Parathyroid adenoma (tissue), 2 donors: Measurements from ENCODE around the gene CAMK1D.

ENCODE experiments used
- H2AFZ ChIP-seq: fragments of 300-600 bp; sonication (generic); one replicate; pipeline ENCODE4 v1.7.0; 2017; ENCODE audit warnings: antibody characterized with exemption, mild to moderate bottlenecking
- H3K27ac ChIP-seq: fragments of 300-600 bp; sonication (generic); one replicate; pipeline ENCODE4 v1.7.0; 2017
- H3K27me3 ChIP-seq: fragments of 300-600 bp; sonication (generic); one replicate; pipeline ENCODE4 v1.7.0; 2017; ENCODE audit warnings: low read length; ENCODE audit not compliant: control insufficient read depth, insufficient read depth
- H3K36me3 ChIP-seq: fragments of 300-600 bp; sonication (generic); one replicate; pipeline ENCODE4 v1.7.0; 2017; ENCODE audit warnings: low read length; ENCODE audit not compliant: control insufficient read depth, insufficient read depth
- H3K4me1 ChIP-seq: fragments of 300-600 bp; sonication (generic); one replicate; pipeline ENCODE4 v1.7.0; 2017; ENCODE audit warnings: control low read depth
- H3K4me2 ChIP-seq: fragments of 300-600 bp; sonication (generic); one replicate; pipeline ENCODE4 v1.7.0; 2017; ENCODE audit warnings: low read length
- H3K4me3 ChIP-seq: fragments of 300-600 bp; sonication (generic); one replicate; pipeline ENCODE4 v1.7.0; 2017; ENCODE audit warnings: low read depth, low read length
- H3K79me2 ChIP-seq: fragments of 300-600 bp; sonication (generic); one replicate; pipeline ENCODE4 v1.7.0; 2017; ENCODE audit warnings: control low read depth
- H3K9ac ChIP-seq: fragments of 300-600 bp; sonication (generic); one replicate; pipeline ENCODE4 v1.7.0; 2017; ENCODE audit warnings: mild to moderate bottlenecking
- H3K9me3 ChIP-seq: fragments of 300-600 bp; sonication (generic); one replicate; pipeline ENCODE4 v1.7.0; 2017; ENCODE audit warnings: low read length; ENCODE audit not compliant: control insufficient read depth
- CTCF ChIP-seq: fragments of 300-600 bp; sonication (generic); IDR thresholded peaks from one replicate; pipeline ENCODE4 v1.7.0; 2017; ENCODE audit warnings: antibody characterized with exemption, mild to moderate bottlenecking
- donor health status: primary hyperparathyroidism.

Gene CAMK1D

GRCh38 chr10:12642036-12642435 is 292.7 kb downstream of the CAMK1D start:
- H3K27ac ChIP-seq: no peak overlapping the region
- no peaks in the 10 kb centered on the region for H3K79me2 ChIP-seq
- no peaks in the 10 kb centered on the region for H3K27me3 ChIP-seq
- H3K9me3 ChIP-seq: no peaks in the 10 kb centered on the region
- no peaks in the 10 kb centered on the region for H3K36me3 ChIP-seq
- no peak overlapping the region for H2AFZ ChIP-seq
- TF ChIP-seq CTCF: no peak
- no peak overlapping the region for H3K4me2 ChIP-seq
- H3K4me1 ChIP-seq: no peaks in the 10 kb centered on the region
- H3K4me3 ChIP-seq: no peak overlapping the region
- H3K9ac ChIP-seq: no peak overlapping the region

- Histone ChIP-seq H3K4me2 (no peak overlapping the region), H3K9me3 (no peaks in the 10 kb centered on the region), H3K9ac (no peak overlapping the region), H3K27ac (no peak overlapping the region), H3K79me2 (no peaks in the 10 kb centered on the region), H2AFZ (no peak overlapping the region), H3K4me1 (no peaks in the 10 kb centered on the region), H3K27me3 (no peaks in the 10 kb centered on the region), H3K4me3 (no peak overlapping the region), H3K36me3 (no peaks in the 10 kb centered on the region)
- no peak for TF ChIP-seq CTCF
Measured at GRCh38 chr10:12643279-12643678, 293.9 kb downstream of the CAMK1D start.

GRCh38 chr10:12644380-12645144 is 295.2 kb downstream of the CAMK1D start:
- H3K36me3 ChIP-seq: no peaks in the 10 kb centered on the region
- no peak overlapping the region for H3K9ac ChIP-seq
- H3K79me2 ChIP-seq: no peaks in the 10 kb centered on the region
- no peaks in the 10 kb centered on the region for H3K9me3 ChIP-seq
- H3K4me2 ChIP-seq: no peak overlapping the region
- H3K4me3 ChIP-seq: no peak overlapping the region
- no peaks in the 10 kb centered on the region for H3K4me1 ChIP-seq
- no peak overlapping the region for H2AFZ ChIP-seq
- no peaks in the 10 kb centered on the region for H3K27me3 ChIP-seq
- no peak overlapping the region for H3K27ac ChIP-seq
- TF ChIP-seq CTCF: no peak

- H3K4me3 ChIP-seq: no peak overlapping the region
- H3K9ac ChIP-seq: no peak overlapping the region
- H3K79me2 ChIP-seq: no peaks in the 10 kb centered on the region
- no peaks in the 10 kb centered on the region for H3K27me3 ChIP-seq
- no peak for TF ChIP-seq CTCF
- H3K36me3 ChIP-seq: no peaks in the 10 kb centered on the region
- no peak overlapping the region for H2AFZ ChIP-seq
- no peak overlapping the region for H3K27ac ChIP-seq
- no peaks in the 10 kb centered on the region for H3K9me3 ChIP-seq
- no peak overlapping the region for H3K4me2 ChIP-seq
- H3K4me1 ChIP-seq: no peaks in the 10 kb centered on the region
Measured at GRCh38 chr10:12645449-12645848, 296.1 kb downstream of the CAMK1D start.

GRCh38 chr10:12649012-12649584 is 299.8 kb downstream of the CAMK1D start:
- H3K4me2 ChIP-seq: no peak overlapping the region

More at GRCh38 chr10:12649012-12649584, 299.8 kb downstream of the CAMK1D start:
- Histone ChIP-seq H3K4me1 (no peaks in the 10 kb centered on the region), H3K27ac (no peak overlapping the region), H3K9me3 (no peaks in the 10 kb centered on the region), H3K36me3 (no peaks in the 10 kb centered on the region), H3K79me2 (no peaks in the 10 kb centered on the region), H3K4me3 (no peak overlapping the region), H3K27me3 (no peaks in the 10 kb centered on the region), H3K9ac (no peak overlapping the region), H2AFZ (no peak overlapping the region)
- no peak for TF ChIP-seq CTCF
